Activated naive CD8-positive, alpha-beta T cell treated with anti-CD3 and anti-CD28 coated beads, Interleukin-2, amount 10 ng/mL, durations not matched to agents 7 days and 5 days (primary cell): ENCODE measurements around the gene CAMK2A. TPM values are rescaled to one million over a fixed set of nuclear protein-coding genes. Genes with fewer than 3 reads are reported as not detected.

Source experiments
- ATAC-seq: fragments of 150-1000 bp; cut with Tn5 transposase; one replicate; pipeline ENCODE4 v1.10.0; 2021; ENCODE audit warnings: low read depth, moderate library complexity
- POLR2A ChIA-PET: fragments of 350-600 bp; sonication (Branson Sonifier 250); formaldehyde crosslinking; loops from one replicate; lab custom pipeline; 2021; ENCODE audit warnings: antibody characterized with exemption; lab: Charles Lee
- DNase-seq: peaks from one replicate; pipeline ENCODE4 v3.0.0; 2021
- H3K27ac Mint-ChIP-seq: one replicate; pipeline ENCODE4 v1.8.0; 2022; ENCODE audit warnings: mild to moderate bottlenecking, mixed read lengths
- H3K27me3 Mint-ChIP-seq: one replicate; pipeline ENCODE4 v1.8.0; 2022; ENCODE audit warnings: mild to moderate bottlenecking, moderate library complexity, mixed read lengths
- H3K36me3 Mint-ChIP-seq: one replicate; pipeline ENCODE4 v1.8.0; 2021; ENCODE audit warnings: mild to moderate bottlenecking, mixed read lengths
- H3K4me1 Mint-ChIP-seq: one replicate; pipeline ENCODE4 v1.8.0; 2021; ENCODE audit warnings: mixed read lengths
- H3K4me3 Mint-ChIP-seq: one replicate; pipeline ENCODE4 v1.8.0; 2022; ENCODE audit warnings: mild to moderate bottlenecking, moderate library complexity, mixed read lengths
- H3K9me3 Mint-ChIP-seq: one replicate; pipeline ENCODE4 v1.8.0; 2021; ENCODE audit warnings: mixed read lengths
- total RNA-seq, 2 experiments: library from RNA; stranded (reverse); gene quantifications; one replicate each; pipeline ENCODE4 v1.2.3, GENCODE V29; 2021

Gene CAMK2A
- total RNA-seq, 2 experiments from 2014 or later = not detected

- DNase-seq = no peak
- POLR2A ChIA-PET = no interaction called here
- H3K27me3 Mint-ChIP-seq = peaks cover 53% of the 10 kb centered on the region
- H3K4me3 Mint-ChIP-seq = no peak overlapping the region
- no peaks in the 10 kb centered on the region for H3K36me3 Mint-ChIP-seq
- no peak overlapping the region for H3K27ac Mint-ChIP-seq
- no peaks in the 10 kb centered on the region for H3K9me3 Mint-ChIP-seq
- ATAC-seq = no peak
- H3K4me1 Mint-ChIP-seq = no peaks in the 10 kb centered on the region
Measured at GRCh38 chr5:150186897-150187296, 102.7 kb downstream of the CAMK2A start.

GRCh38 chr5:150186137-150186536 is 103.4 kb downstream of the CAMK2A start:
- no peaks in the 10 kb centered on the region for H3K9me3 Mint-ChIP-seq
- no peak overlapping the region for H3K4me3 Mint-ChIP-seq
- ATAC-seq = no peak
- no peaks in the 10 kb centered on the region for H3K36me3 Mint-ChIP-seq
- DNase-seq = no peak
- peaks cover 47% of the 10 kb centered on the region for H3K27me3 Mint-ChIP-seq
- H3K27ac Mint-ChIP-seq = no peak overlapping the region
- H3K4me1 Mint-ChIP-seq = no peaks in the 10 kb centered on the region
- POLR2A ChIA-PET = no interaction called here

- Mint-ChIP-seq H3K36me3 (no peaks in the 10 kb centered on the region), H3K27ac (no peak overlapping the region), H3K4me3 (no peak overlapping the region), H3K9me3 (no peaks in the 10 kb centered on the region), H3K4me1 (no peaks in the 10 kb centered on the region), H3K27me3 (peaks cover 43% of the 10 kb centered on the region)
- POLR2A ChIA-PET = no interaction called here
- DNase-seq (no peak), ATAC-seq (no peak)
Measured at GRCh38 chr5:150184990-150185912, 104.3 kb downstream of the CAMK2A start.

- Mint-ChIP-seq H3K4me1 (no peaks in the 10 kb centered on the region), H3K27me3 (peaks cover 34% of the 10 kb centered on the region), H3K9me3 (no peaks in the 10 kb centered on the region), H3K27ac (no peak overlapping the region), H3K36me3 (no peaks in the 10 kb centered on the region), H3K4me3 (no peak overlapping the region)
- no peak for DNase-seq
- POLR2A ChIA-PET = no interaction called here
- ATAC-seq = no peak
Measured at GRCh38 chr5:150184006-150184405, 105.6 kb downstream of the CAMK2A start.

- ATAC-seq (no peak), DNase-seq (no peak)
- H3K4me1 Mint-ChIP-seq = no peaks in the 10 kb centered on the region
- POLR2A ChIA-PET = no interaction called here
- H3K9me3 Mint-ChIP-seq = no peaks in the 10 kb centered on the region
- H3K27me3 Mint-ChIP-seq = peaks cover 32% of the 10 kb centered on the region
- H3K36me3 Mint-ChIP-seq = no peaks in the 10 kb centered on the region
- no peak overlapping the region for H3K27ac Mint-ChIP-seq
- no peak overlapping the region for H3K4me3 Mint-ChIP-seq
Measured at GRCh38 chr5:150183436-150183835, 106.1 kb downstream of the CAMK2A start.

DNA sequence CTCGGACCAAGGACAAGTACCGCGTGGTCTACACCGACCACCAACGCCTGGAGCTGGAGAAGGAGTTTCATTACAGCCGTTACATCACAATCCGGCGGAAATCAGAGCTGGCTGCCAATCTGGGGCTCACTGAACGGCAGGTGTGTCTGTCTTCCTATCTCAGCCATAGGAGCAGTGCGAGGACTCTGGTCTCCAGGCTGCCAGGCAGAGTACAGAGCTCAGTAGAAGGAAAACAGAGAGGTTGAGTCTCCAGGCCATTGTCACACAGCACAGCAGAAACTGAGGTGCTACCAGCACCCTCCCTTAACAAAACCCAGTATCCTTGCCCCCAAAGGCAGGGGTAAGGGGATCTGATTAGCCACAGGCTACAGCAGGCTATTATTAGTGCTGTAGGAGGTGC is 106.8 kb downstream of the CAMK2A start:
- ATAC-seq (no peak), DNase-seq (no peak)
- POLR2A ChIA-PET = no interaction called here
- H3K4me3 Mint-ChIP-seq = no peak overlapping the region
- no peaks in the 10 kb centered on the region for H3K9me3 Mint-ChIP-seq
- no peak overlapping the region for H3K27ac Mint-ChIP-seq
- H3K27me3 Mint-ChIP-seq = peaks cover 25% of the 10 kb centered on the region
- no peaks in the 10 kb centered on the region for H3K4me1 Mint-ChIP-seq
- H3K36me3 Mint-ChIP-seq = no peaks in the 10 kb centered on the region

- no peaks in the 10 kb centered on the region for H3K9me3 Mint-ChIP-seq
- H3K36me3 Mint-ChIP-seq = no peaks in the 10 kb centered on the region
- POLR2A ChIA-PET = no interaction called here
- no peak overlapping the region for H3K4me3 Mint-ChIP-seq
- no peak overlapping the region for H3K27ac Mint-ChIP-seq
- ATAC-seq (no peak), DNase-seq (no peak)
- H3K4me1 Mint-ChIP-seq = no peaks in the 10 kb centered on the region
- peaks cover 19% of the 10 kb centered on the region for H3K27me3 Mint-ChIP-seq
Measured at GRCh38 chr5:150181766-150182545, 107.6 kb downstream of the CAMK2A start.

DNA sequence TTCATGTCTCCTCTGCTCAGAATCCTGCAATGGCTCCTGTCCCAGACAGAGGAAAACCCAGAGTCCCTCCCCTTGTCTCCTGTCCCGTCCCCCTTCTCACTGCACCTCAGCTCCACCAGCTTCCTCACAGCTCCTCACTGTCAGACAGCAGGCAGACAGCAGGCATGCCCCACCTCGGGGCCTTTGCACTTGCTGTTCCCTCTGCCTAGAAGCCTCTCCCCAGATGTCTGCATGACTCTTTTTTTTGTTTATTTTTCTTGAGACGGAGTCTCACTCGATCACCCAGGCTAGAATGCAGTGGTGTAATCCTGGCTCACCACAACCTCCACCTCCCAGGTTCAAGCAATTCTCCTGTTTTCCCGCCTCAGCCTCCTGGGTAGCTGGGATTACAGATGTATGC is 108.5 kb downstream of the CAMK2A start:
- Mint-ChIP-seq H3K4me1 (no peaks in the 10 kb centered on the region), H3K27ac (no peak overlapping the region), H3K27me3 (peaks cover 14% of the 10 kb centered on the region), H3K9me3 (no peaks in the 10 kb centered on the region), H3K4me3 (no peak overlapping the region), H3K36me3 (no peaks in the 10 kb centered on the region)
- POLR2A ChIA-PET = no interaction called here
- no peak for ATAC-seq
- DNase-seq = no peak

- Mint-ChIP-seq H3K27ac (no peak overlapping the region), H3K9me3 (no peaks in the 10 kb centered on the region), H3K4me3 (no peak overlapping the region), H3K36me3 (no peaks in the 10 kb centered on the region), H3K27me3 (peaks cover 13% of the 10 kb centered on the region), H3K4me1 (no peaks in the 10 kb centered on the region)
- ATAC-seq (no peak), DNase-seq (no peak)
- POLR2A ChIA-PET = no interaction called here
Measured at GRCh38 chr5:150180241-150181026, 109.1 kb downstream of the CAMK2A start.

DNA sequence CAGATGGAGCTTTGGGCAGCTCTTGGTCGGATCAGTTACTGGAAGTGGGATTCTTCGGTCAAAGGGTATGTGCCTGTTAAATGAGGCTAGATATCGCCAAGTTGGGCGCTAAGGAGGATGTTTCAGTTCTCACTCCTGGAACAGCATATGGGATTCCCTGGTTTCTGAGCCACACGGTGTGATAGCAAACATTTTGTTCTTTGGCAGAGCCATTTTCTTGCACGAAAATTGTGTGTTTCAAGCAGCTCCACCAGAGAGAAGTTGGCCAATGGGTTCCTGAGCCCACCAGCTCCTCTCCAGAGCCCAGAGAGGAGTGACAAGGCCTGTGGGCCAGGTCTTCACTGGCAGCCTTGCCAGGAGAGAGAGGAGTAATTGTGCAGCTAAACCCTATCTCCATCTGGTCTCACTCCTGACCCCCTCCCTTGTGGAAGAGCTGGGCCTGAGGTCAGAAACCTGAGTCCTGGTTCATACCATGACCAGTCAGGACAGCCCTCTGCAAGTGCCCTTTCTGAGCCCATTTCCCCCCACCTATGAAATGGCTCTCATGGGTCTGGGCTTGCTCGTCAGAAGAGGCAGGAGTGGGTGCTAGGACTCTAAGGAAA is 110.5 kb downstream of the CAMK2A start:
- POLR2A ChIA-PET = no interaction called here
- peaks cover 15% of the 10 kb centered on the region for H3K27me3 Mint-ChIP-seq
- no peaks in the 10 kb centered on the region for H3K4me1 Mint-ChIP-seq
- no peaks in the 10 kb centered on the region for H3K36me3 Mint-ChIP-seq
- no peaks in the 10 kb centered on the region for H3K9me3 Mint-ChIP-seq
- no peak for DNase-seq
- no peak overlapping the region for H3K27ac Mint-ChIP-seq
- no peak for ATAC-seq
- no peak overlapping the region for H3K4me3 Mint-ChIP-seq

GRCh38 chr5:150178262-150178661 is 111.3 kb downstream of the CAMK2A start:
- no peak for ATAC-seq
- no peak overlapping the region for H3K27ac Mint-ChIP-seq
- no peak for DNase-seq
- POLR2A ChIA-PET = no interaction called here
- no peaks in the 10 kb centered on the region for H3K36me3 Mint-ChIP-seq
- H3K4me1 Mint-ChIP-seq = no peaks in the 10 kb centered on the region
- peaks cover 21% of the 10 kb centered on the region for H3K27me3 Mint-ChIP-seq
- H3K9me3 Mint-ChIP-seq = no peaks in the 10 kb centered on the region
- no peak overlapping the region for H3K4me3 Mint-ChIP-seq

- no peak for DNase-seq
- Mint-ChIP-seq H3K27ac (no peak overlapping the region), H3K9me3 (no peaks in the 10 kb centered on the region), H3K4me1 (no peaks in the 10 kb centered on the region), H3K36me3 (no peaks in the 10 kb centered on the region), H3K27me3 (peaks cover 25% of the 10 kb centered on the region), H3K4me3 (no peak overlapping the region)
- POLR2A ChIA-PET = no interaction called here
- ATAC-seq = no peak
Measured at GRCh38 chr5:150177721-150178120, 111.9 kb downstream of the CAMK2A start.
